Prostate gland (tissue), 2 donors: ENCODE results near the gene EFNA4.

ENCODE experiments used
- POLR2A ChIP-seq: fragments of 450-650 bp; IDR thresholded peaks from one replicate; pipeline ENCODE4 v1.6.1; 2016; ENCODE audit warnings: antibody characterized with exemption, mild to moderate bottlenecking
- TF ChIP-seq, protein P1 (sequence below), 4 experiments: fragments of 200-600 bp in 2 of 4; fragments of 450-650 bp in 2 of 4; sonication (generic) in 2 of 4; IDR thresholded peaks; 1 replicate in 3 of 4; 2 replicates in 1 of 4; pipeline ENCODE4 v1.5.1; 2016 to 2019; ENCODE audit warnings: antibody characterized with exemption in 4 of 4, mild to moderate bottlenecking in 2 of 4, moderate library complexity in 2 of 4

- TF ChIP-seq, protein P1, sequence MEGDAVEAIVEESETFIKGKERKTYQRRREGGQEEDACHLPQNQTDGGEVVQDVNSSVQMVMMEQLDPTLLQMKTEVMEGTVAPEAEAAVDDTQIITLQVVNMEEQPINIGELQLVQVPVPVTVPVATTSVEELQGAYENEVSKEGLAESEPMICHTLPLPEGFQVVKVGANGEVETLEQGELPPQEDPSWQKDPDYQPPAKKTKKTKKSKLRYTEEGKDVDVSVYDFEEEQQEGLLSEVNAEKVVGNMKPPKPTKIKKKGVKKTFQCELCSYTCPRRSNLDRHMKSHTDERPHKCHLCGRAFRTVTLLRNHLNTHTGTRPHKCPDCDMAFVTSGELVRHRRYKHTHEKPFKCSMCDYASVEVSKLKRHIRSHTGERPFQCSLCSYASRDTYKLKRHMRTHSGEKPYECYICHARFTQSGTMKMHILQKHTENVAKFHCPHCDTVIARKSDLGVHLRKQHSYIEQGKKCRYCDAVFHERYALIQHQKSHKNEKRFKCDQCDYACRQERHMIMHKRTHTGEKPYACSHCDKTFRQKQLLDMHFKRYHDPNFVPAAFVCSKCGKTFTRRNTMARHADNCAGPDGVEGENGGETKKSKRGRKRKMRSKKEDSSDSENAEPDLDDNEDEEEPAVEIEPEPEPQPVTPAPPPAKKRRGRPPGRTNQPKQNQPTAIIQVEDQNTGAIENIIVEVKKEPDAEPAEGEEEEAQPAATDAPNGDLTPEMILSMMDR (IDR thresholded peaks at IDR 0.05) = no peak
- TF ChIP-seq POLR2A = no peak
These were observed 1.3 kb upstream of the EFNA4 start for GRCh38 chr1:155062151-155062686.
